ENCODE data around the gene SH3TC1.
A peak's percentile ranks its signal among the peaks of the same experiment; 100 is the strongest.

Gene SH3TC1

DNA sequence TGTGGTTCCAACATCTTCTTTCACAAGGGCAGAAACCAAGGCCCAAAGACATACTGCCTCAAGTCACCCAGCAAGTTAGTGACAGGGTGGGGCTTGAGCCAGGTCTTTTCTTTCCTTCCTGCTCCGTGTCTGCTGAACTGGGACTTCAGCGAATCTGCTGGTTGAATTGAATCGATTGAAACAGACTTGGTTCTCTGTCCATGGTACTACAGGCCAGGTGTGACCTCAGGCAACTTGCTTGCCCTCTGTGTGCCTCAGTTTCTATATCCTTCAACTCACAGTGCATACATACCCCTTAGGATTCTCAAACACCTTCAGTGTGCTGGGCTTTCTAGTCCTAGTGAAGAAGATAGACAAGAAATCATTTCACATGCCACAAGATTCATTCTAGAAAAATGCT is 38.5 kb upstream of the SH3TC1 start:
- TF ChIP-seq CTCF (IDR thresholded peaks at IDR 0.05; ENCODE audit: low read length) (no peak), EZH2 (IDR thresholded peaks at IDR 0.05; ENCODE audit: borderline replicate concordance, low read length) (no peak)
- no peaks in the 10 kb centered on the region for H3K27me3 ChIP-seq (ENCODE audit: insufficient read depth, low read length)
- H3K4me3 ChIP-seq (ENCODE audit: low read depth, low read length, poor library complexity, severe bottlenecking): no peak overlapping the region
- H4K20me1 ChIP-seq (ENCODE audit: insufficient read depth, low read length): no peaks in the 10 kb centered on the region
- H3F3A ChIP-seq (ENCODE audit: insufficient read depth, low read length): no peaks in the 10 kb centered on the region
- peaks cover 48% of the 10 kb centered on the region for H3K4me1 ChIP-seq (ENCODE audit: insufficient read depth, low read length, severe bottlenecking)
- no peaks in the 10 kb centered on the region for H3K9me3 ChIP-seq (ENCODE audit: low read length)
- H3K4me2 ChIP-seq (ENCODE audit: low read length): no peak overlapping the region
- no peak overlapping the region for H3K27ac ChIP-seq (ENCODE audit: low read depth, low read length, poor library complexity, severe bottlenecking)
- H3K36me3 ChIP-seq (ENCODE audit: insufficient read depth, low read length): no peaks in the 10 kb centered on the region
- no peaks in the 10 kb centered on the region for H3K79me2 ChIP-seq (ENCODE audit: insufficient read depth, low read length)
- no peak overlapping the region for H3K9ac ChIP-seq (ENCODE audit: low read length)
- no peak overlapping the region for H2AFZ ChIP-seq (ENCODE audit: low read length)
- H3K9me2 ChIP-seq (ENCODE audit: low read depth, low read length): no peaks in the 10 kb centered on the region

- peak overlapping the region; percentile 9; the same call in 1 of the 2 replicates for H3K4me2 ChIP-seq (ENCODE audit: low read length)
- H3K36me3 ChIP-seq (ENCODE audit: insufficient read depth, low read length): no peaks in the 10 kb centered on the region
- no peaks in the 10 kb centered on the region for H3K9me2 ChIP-seq (ENCODE audit: low read depth, low read length)
- no peaks in the 10 kb centered on the region for H3K9me3 ChIP-seq (ENCODE audit: low read length)
- H4K20me1 ChIP-seq (ENCODE audit: insufficient read depth, low read length): no peaks in the 10 kb centered on the region
- no peaks in the 10 kb centered on the region for H3K79me2 ChIP-seq (ENCODE audit: insufficient read depth, low read length)
- H3K9ac ChIP-seq (ENCODE audit: low read length): no peak overlapping the region
- TF ChIP-seq CTCF (IDR thresholded peaks at IDR 0.05; ENCODE audit: low read length): no peak
- no peak for TF ChIP-seq EZH2 (IDR thresholded peaks at IDR 0.05; ENCODE audit: borderline replicate concordance, low read length)
- no peaks in the 10 kb centered on the region for H3F3A ChIP-seq (ENCODE audit: insufficient read depth, low read length)
- H2AFZ ChIP-seq (ENCODE audit: low read length): no peak overlapping the region
- peak overlapping the region; percentile 70 for H3K27ac ChIP-seq (ENCODE audit: low read depth, low read length, poor library complexity, severe bottlenecking)
- H3K4me1 ChIP-seq (ENCODE audit: insufficient read depth, low read length, severe bottlenecking): peaks cover 47% of the 10 kb centered on the region
- no peak overlapping the region for H3K4me3 ChIP-seq (ENCODE audit: low read depth, low read length, poor library complexity, severe bottlenecking)
- no peaks in the 10 kb centered on the region for H3K27me3 ChIP-seq (ENCODE audit: insufficient read depth, low read length)
Observed at GRCh38 chr4:8162625-8163024, 36.5 kb upstream of the SH3TC1 start.

GRCh38 chr4:8163026-8163425 is 36.1 kb upstream of the SH3TC1 start:
- Histone ChIP-seq H4K20me1 (ENCODE audit: insufficient read depth, low read length) (no peaks in the 10 kb centered on the region), H3K79me2 (ENCODE audit: insufficient read depth, low read length) (no peaks in the 10 kb centered on the region), H3K9me3 (ENCODE audit: low read length) (no peaks in the 10 kb centered on the region), H3K9me2 (ENCODE audit: low read depth, low read length) (no peaks in the 10 kb centered on the region), H3K4me2 (ENCODE audit: low read length) (peak overlapping the region; percentile 9; the same call in 1 of the 2 replicates), H3K27ac (ENCODE audit: low read depth, low read length, poor library complexity, severe bottlenecking) (peak overlapping the region; percentile 70), H3F3A (ENCODE audit: insufficient read depth, low read length) (no peaks in the 10 kb centered on the region), H3K4me1 (ENCODE audit: insufficient read depth, low read length, severe bottlenecking) (peaks cover 45% of the 10 kb centered on the region), H3K27me3 (ENCODE audit: insufficient read depth, low read length) (no peaks in the 10 kb centered on the region), H3K4me3 (ENCODE audit: low read depth, low read length, poor library complexity, severe bottlenecking) (no peak overlapping the region), H3K9ac (ENCODE audit: low read length) (no peak overlapping the region), H2AFZ (ENCODE audit: low read length) (no peak overlapping the region), H3K36me3 (ENCODE audit: insufficient read depth, low read length) (no peaks in the 10 kb centered on the region)
- TF ChIP-seq CTCF (IDR thresholded peaks at IDR 0.05; ENCODE audit: low read length) (no peak), EZH2 (IDR thresholded peaks at IDR 0.05; ENCODE audit: borderline replicate concordance, low read length) (no peak)
